ENCODE data around the gene ATP5F1B. TPM values are rescaled to one million over a fixed set of nuclear protein-coding genes. Genes with fewer than 3 reads are reported as not detected.
A peak's percentile ranks its signal among the peaks of the same experiment; 100 is the strongest.

The ATP5F1B gene
- total RNA-seq, 4 donors from 2014 or later: 442 to 1,000 (median 608) TPM

DNA sequence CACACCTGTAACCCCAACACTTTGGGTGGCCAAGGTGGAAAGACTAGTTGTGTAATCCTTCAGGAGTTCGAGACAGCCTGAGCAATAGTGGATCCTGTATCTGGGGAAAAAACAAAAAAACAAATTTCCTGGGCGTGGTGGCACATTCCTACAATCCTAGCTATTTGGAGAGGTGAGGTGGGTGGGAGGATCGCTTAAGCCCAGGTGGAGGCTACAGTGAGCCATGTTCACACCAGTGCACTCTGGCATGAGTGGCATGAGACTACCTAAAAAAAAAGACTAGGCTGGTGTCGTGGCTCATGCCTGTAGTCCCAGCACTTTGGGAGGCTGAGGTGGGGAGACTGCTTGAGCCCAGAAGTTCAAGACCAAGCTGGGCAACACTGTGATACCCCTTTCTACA, 25.1 kb upstream of the ATP5F1B start:
- no peak overlapping the region for H3K4me3 ChIP-seq
- intact Hi-C loops (cut with DNase I; ENCODE audit: low total_unique reads): no loop called here
- H3K4me1 ChIP-seq: peaks cover 17 to 68% (median 39%) of the 10 kb centered on the region in 4 donors
- no peaks in the 10 kb centered on the region for H3K9me3 ChIP-seq
- peak overlapping the region; percentile 47 to 77 (median 74) for H3K27ac ChIP-seq
- H3K27me3 ChIP-seq: no peaks in the 10 kb centered on the region
- no peak for DNase-seq
- in situ Hi-C loops (cut with MboI; ENCODE audit: low pct_ligation_motif_present in 1 of 4, low pct_unique_long_range_greater_than_20kb in 1 of 4, low sequenced_read_pairs in 3 of 4): no loop called here
- WGBS, 2 donors (ENCODE audit: low coverage in 1 of 2): 62 to 88% methylated on average over 1 to 4 of the region's 4 CpGs
- peaks cover 0 to 47% (median 19%) of the 10 kb centered on the region in 4 donors for H3K36me3 ChIP-seq
- TF ChIP-seq, protein P1, sequence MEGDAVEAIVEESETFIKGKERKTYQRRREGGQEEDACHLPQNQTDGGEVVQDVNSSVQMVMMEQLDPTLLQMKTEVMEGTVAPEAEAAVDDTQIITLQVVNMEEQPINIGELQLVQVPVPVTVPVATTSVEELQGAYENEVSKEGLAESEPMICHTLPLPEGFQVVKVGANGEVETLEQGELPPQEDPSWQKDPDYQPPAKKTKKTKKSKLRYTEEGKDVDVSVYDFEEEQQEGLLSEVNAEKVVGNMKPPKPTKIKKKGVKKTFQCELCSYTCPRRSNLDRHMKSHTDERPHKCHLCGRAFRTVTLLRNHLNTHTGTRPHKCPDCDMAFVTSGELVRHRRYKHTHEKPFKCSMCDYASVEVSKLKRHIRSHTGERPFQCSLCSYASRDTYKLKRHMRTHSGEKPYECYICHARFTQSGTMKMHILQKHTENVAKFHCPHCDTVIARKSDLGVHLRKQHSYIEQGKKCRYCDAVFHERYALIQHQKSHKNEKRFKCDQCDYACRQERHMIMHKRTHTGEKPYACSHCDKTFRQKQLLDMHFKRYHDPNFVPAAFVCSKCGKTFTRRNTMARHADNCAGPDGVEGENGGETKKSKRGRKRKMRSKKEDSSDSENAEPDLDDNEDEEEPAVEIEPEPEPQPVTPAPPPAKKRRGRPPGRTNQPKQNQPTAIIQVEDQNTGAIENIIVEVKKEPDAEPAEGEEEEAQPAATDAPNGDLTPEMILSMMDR (IDR thresholded peaks at IDR 0.05): no peak
- no peak for TF ChIP-seq EP300 (IDR thresholded peaks at IDR 0.05; ENCODE audit: low read depth)

DNA sequence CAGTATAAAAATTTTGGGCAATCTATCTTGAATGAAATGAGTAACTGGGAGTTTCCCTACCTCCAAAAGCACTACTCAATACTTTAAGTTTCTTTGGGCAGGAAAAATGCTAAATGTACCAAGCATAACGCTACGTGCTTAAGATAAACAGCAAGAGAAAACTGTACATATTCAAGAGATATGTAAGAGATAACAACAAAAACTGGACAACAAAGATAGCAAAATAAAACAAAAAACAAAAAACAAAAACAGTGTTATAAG, 22.3 kb upstream of the ATP5F1B start:
- no peaks in the 10 kb centered on the region for H3K9me3 ChIP-seq
- peaks cover 0 to 73% (median 32%) of the 10 kb centered on the region in 4 donors for H3K36me3 ChIP-seq
- DNase-seq: no peak
- intact Hi-C loops (cut with DNase I; ENCODE audit: low total_unique reads): no loop called here
- H3K27ac ChIP-seq: no peak overlapping the region
- TF ChIP-seq POLR2AphosphoS5 (IDR thresholded peaks at IDR 0.05): no peak
- TF ChIP-seq, protein P1 (IDR thresholded peaks at IDR 0.05): no peak
- TF ChIP-seq POLR2A (IDR thresholded peaks at IDR 0.05): no peak
- no peak for TF ChIP-seq EP300 (IDR thresholded peaks at IDR 0.05; ENCODE audit: low read depth)
- no peak overlapping the region for H3K4me3 ChIP-seq
- 80 to 87% methylated on average over 2 of the region's 2 CpGs for WGBS, 2 donors (ENCODE audit: low coverage in 1 of 2)
- in situ Hi-C loops (cut with MboI; ENCODE audit: low pct_ligation_motif_present in 1 of 4, low pct_unique_long_range_greater_than_20kb in 1 of 4, low sequenced_read_pairs in 3 of 4): no loop called here
- H3K27me3 ChIP-seq: no peaks in the 10 kb centered on the region
- peaks cover 12 to 51% (median 30%) of the 10 kb centered on the region in 4 donors for H3K4me1 ChIP-seq

- Histone ChIP-seq H3K27me3 (no peaks in the 10 kb centered on the region), H3K4me3 (no peak overlapping the region), H3K36me3 (peaks cover 0 to 41% (median 20%) of the 10 kb centered on the region in 4 donors), H3K9me3 (no peaks in the 10 kb centered on the region), H3K27ac (no peak overlapping the region), H3K4me1 (no peaks in the 10 kb centered on the region)
- in situ Hi-C loops (cut with MboI; ENCODE audit: low pct_ligation_motif_present in 1 of 4, low pct_unique_long_range_greater_than_20kb in 1 of 4, low sequenced_read_pairs in 3 of 4): no loop called here
- DNase-seq: no peak
- TF ChIP-seq, protein P1 (IDR thresholded peaks at IDR 0.05): no peak
- peak in 1 of 3 donors; percentile 3 for TF ChIP-seq POLR2AphosphoS5 (IDR thresholded peaks at IDR 0.05)
- intact Hi-C loops (cut with DNase I; ENCODE audit: low total_unique reads): no loop called here
- 61 to 86% methylated on average over 2 to 13 of the region's 13 CpGs for WGBS, 2 donors (ENCODE audit: low coverage in 1 of 2)
Observed at GRCh38 chr12:56661979-56662638, 16.3 kb upstream of the ATP5F1B start.

GRCh38 chr12:56661560-56661959, 15.8 kb upstream of the ATP5F1B start:
- Histone ChIP-seq H3K27me3 (no peaks in the 10 kb centered on the region), H3K27ac (no peak overlapping the region), H3K4me1 (no peaks in the 10 kb centered on the region), H3K9me3 (no peaks in the 10 kb centered on the region), H3K36me3 (peaks cover 0 to 36% (median 17%) of the 10 kb centered on the region in 4 donors), H3K4me3 (no peak overlapping the region)
- TF ChIP-seq POLR2A (IDR thresholded peaks at IDR 0.05) (no peak), EP300 (IDR thresholded peaks at IDR 0.05; ENCODE audit: low read depth) (no peak), POLR2AphosphoS5 (IDR thresholded peaks at IDR 0.05) (no peak)
- TF ChIP-seq, protein P1 (IDR thresholded peaks at IDR 0.05): no peak
- in situ Hi-C loops (cut with MboI; ENCODE audit: low pct_ligation_motif_present in 1 of 4, low pct_unique_long_range_greater_than_20kb in 1 of 4, low sequenced_read_pairs in 3 of 4): no loop called here
- no peak for DNase-seq
- 79 to 90% methylated on average over 6 to 7 of the region's 7 CpGs for WGBS, 2 donors (ENCODE audit: low coverage in 1 of 2)
- intact Hi-C loops (cut with DNase I; ENCODE audit: low total_unique reads): no loop called here

Measured in transverse colon (tissue), 4 donors.